Liver (tissue), 9 donors: ENCODE measurements around the gene COMMD7. TPM values are rescaled to one million over a fixed set of nuclear protein-coding genes. Genes with fewer than 3 reads are reported as not detected.

Experiments used
- DNase-seq: peaks from one replicate; pipeline ENCODE4 v3.0.0-alpha.2; 2017; ENCODE audit warnings: low spot score
- H3K27ac ChIP-seq, 2 donors: one replicate each; pipeline ENCODE4 v1.7.0; 2013; ENCODE audit warnings: inconsistent platforms in 2 of 2, low read length in 2 of 2, control low read depth in 1 of 2, low read depth in 1 of 2, mild to moderate bottlenecking in 1 of 2
- H3K27me3 ChIP-seq, 4 donors: one replicate each; pipeline versions ENCODE4 v1.6.1 to v1.7.0; 2013; ENCODE audit warnings: low read length in 3 of 4, inconsistent platforms in 1 of 4, mild to moderate bottlenecking in 1 of 4, moderate library complexity in 1 of 4; ENCODE audit not compliant: control insufficient read depth in 4 of 4, insufficient read depth in 4 of 4
- H3K36me3 ChIP-seq, 4 donors: one replicate each; pipeline versions ENCODE4 v1.6.1 to v1.7.0; 2013; ENCODE audit warnings: low read length in 3 of 4, mild to moderate bottlenecking in 3 of 4, low read depth in 1 of 4, moderate library complexity in 1 of 4; ENCODE audit not compliant: control insufficient read depth in 4 of 4, insufficient read depth in 3 of 4
- H3K4me1 ChIP-seq, 4 donors: one replicate each; pipeline versions ENCODE4 v1.6.1 to v1.7.0; 2013; ENCODE audit warnings: low read length in 3 of 4, mild to moderate bottlenecking in 3 of 4, moderate library complexity in 1 of 4; ENCODE audit not compliant: control insufficient read depth in 4 of 4, insufficient read depth in 4 of 4
- H3K4me3 ChIP-seq, 3 donors: one replicate each; pipeline versions ENCODE4 v1.6.1 to v1.7.0; 2013; ENCODE audit warnings: low read length in 3 of 3, control low read depth in 1 of 3, low read depth in 1 of 3, mild to moderate bottlenecking in 1 of 3
- H3K9ac ChIP-seq, 2 donors: one replicate each; pipeline ENCODE4 v1.7.0; 2013; ENCODE audit warnings: low read length in 2 of 2, mild to moderate bottlenecking in 2 of 2, moderate library complexity in 2 of 2, control low read depth in 1 of 2, low read depth in 1 of 2
- H3K9me3 ChIP-seq, 4 donors: one replicate each; pipeline versions ENCODE4 v1.6.1 to v1.7.0; 2013; ENCODE audit warnings: low read length in 3 of 4; ENCODE audit not compliant: control insufficient read depth in 4 of 4
- EGR1 ChIP-seq, 2 donors: IDR thresholded peaks; 2 replicates each; pipeline ENCODE4 v1.6.1; 2016 to 2018; ENCODE audit warnings: antibody characterized with exemption in 2 of 2, low read depth in 2 of 2
- FOXA1 ChIP-seq: IDR thresholded peaks from 2 replicates; pipeline ENCODE4 v1.6.1; 2016; ENCODE audit warnings: antibody characterized with exemption
- GABPA ChIP-seq, 2 donors: IDR thresholded peaks in 1 of 2; conservative IDR thresholded peaks in 1 of 2; 2 replicates each; pipeline ENCODE4 v1.6.1; 2016; ENCODE audit warnings: antibody characterized with exemption in 2 of 2, mild to moderate bottlenecking in 1 of 2, moderate library complexity in 1 of 2
- HNF4A ChIP-seq, 2 donors: conservative IDR thresholded peaks; 2 replicates each; pipeline ENCODE4 v1.6.1; 2016; ENCODE audit warnings: antibody characterized with exemption in 2 of 2, mild to moderate bottlenecking in 2 of 2
- HNF4G ChIP-seq: IDR thresholded peaks from 2 replicates; pipeline ENCODE4 v1.6.1; 2016; ENCODE audit warnings: antibody characterized with exemption
- RAD21 ChIP-seq, 2 donors: IDR thresholded peaks; 2 replicates each; pipeline ENCODE4 v1.6.1; 2016; ENCODE audit warnings: antibody characterized with exemption in 2 of 2, mild to moderate bottlenecking in 2 of 2
- RXRA ChIP-seq, 2 donors: IDR thresholded peaks; 2 replicates each; pipeline ENCODE4 v1.6.1; 2017 to 2018; ENCODE audit warnings: antibody characterized with exemption in 2 of 2, mild to moderate bottlenecking in 1 of 2
- SP1 ChIP-seq: IDR thresholded peaks from 2 replicates; pipeline ENCODE4 v1.6.1; 2018; ENCODE audit warnings: antibody characterized with exemption, mild to moderate bottlenecking
- TAF1 ChIP-seq: conservative IDR thresholded peaks from 2 replicates; pipeline ENCODE4 v1.6.1; 2016; ENCODE audit warnings: antibody characterized with exemption, mild to moderate bottlenecking
- YY1 ChIP-seq: IDR thresholded peaks from 2 replicates; pipeline ENCODE4 v1.6.1; 2016; ENCODE audit warnings: antibody characterized with exemption, mild to moderate bottlenecking
- WGBS: extraction: QIAGEN DNeasy Blood & Tissue Kit; methylation state at CpG from one replicate; pipeline ENCODE4 v1.1.7; 2013; 5-methylcytosine and 5-hydroxymethylcytosine counted together
- polyA plus RNA-seq, 2 donors: library from polyadenylated mRNA; stranded (reverse) in 1 of 2; unstranded in 1 of 2; fragments of 200-250 nt in 1 of 2; fragments of >200 nt in 1 of 2; fragmentation: Nextera tagmentation in 1 of 2; extraction: Ambion mirVana in 1 of 2; gene quantifications; one replicate each; pipeline versions ENCODE4 v1.2.1 to v1.2.3, GENCODE V29; 2013 to 2015
- total RNA-seq, 2 donors: library from RNA; depleted of rRNA; stranded (reverse); fragments of >200 nt; gene quantifications; one replicate each; pipeline ENCODE4 v1.2.3, GENCODE V29; 2014
- TF ChIP-seq, protein P1 (sequence below): IDR thresholded peaks from 2 replicates; pipeline ENCODE4 v1.6.1; 2016; ENCODE audit warnings: antibody characterized with exemption
- TF ChIP-seq, protein P2 (sequence below): fragments of 150-350 bp; IDR thresholded peaks from 2 replicates; pipeline ENCODE4 v1.5.1; 2017; ENCODE audit warnings: improper control_type of control experiment, low read depth, low read length; ENCODE audit not compliant: missing input control
- TF ChIP-seq, protein P3 (sequence below): IDR thresholded peaks from 2 replicates; pipeline ENCODE4 v1.6.1; 2016; ENCODE audit warnings: antibody characterized with exemption
- TF ChIP-seq, protein P4 (sequence below): IDR thresholded peaks from 2 replicates; pipeline ENCODE4 v1.6.1; 2016; ENCODE audit warnings: antibody characterized with exemption
- TF ChIP-seq, protein P5 (sequence below): IDR thresholded peaks from 2 replicates; pipeline ENCODE4 v1.6.1; 2016; ENCODE audit warnings: antibody characterized with exemption, mild to moderate bottlenecking
- donor health status: healthy.
- donor health status: healthy.
- donor health status: healthy.
- donor health status: healthy.
- donor health status: healthy.

The COMMD7 gene
- total and polyA plus RNA-seq, 4 donors: 8.3 to 42.7 (median 15.5) TPM

DNA sequence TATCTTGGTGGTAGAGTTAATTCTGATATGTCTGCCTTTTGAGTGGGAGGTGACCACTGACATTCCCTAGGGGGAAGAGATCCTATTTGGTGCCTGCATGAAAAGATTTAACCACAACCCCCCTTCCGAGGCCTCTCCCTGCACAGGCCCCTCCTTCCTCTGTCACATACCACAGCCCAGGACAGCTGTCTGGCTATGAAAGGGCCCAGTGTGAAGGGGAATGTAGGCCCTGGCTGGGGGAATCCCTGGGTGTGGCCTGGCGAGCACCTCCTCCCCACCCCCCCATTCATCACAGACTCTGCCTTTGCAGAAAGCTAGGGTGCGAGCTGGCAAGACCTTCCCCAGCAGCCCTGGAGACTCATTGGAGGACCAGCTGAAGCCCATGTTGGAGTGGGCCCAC lies 49.0 kb upstream of the COMMD7 start:
- no peaks in the 10 kb centered on the region for H3K9me3 ChIP-seq
- H3K9ac ChIP-seq: no peak overlapping the region
- H3K27me3 ChIP-seq: no peaks in the 10 kb centered on the region
- 85% methylated on average over 3 of the region's 3 CpGs for WGBS
- H3K36me3 ChIP-seq: peaks cover 0 to 3% (median 0%) of the 10 kb centered on the region in 4 donors
- TF ChIP-seq, protein P1, sequence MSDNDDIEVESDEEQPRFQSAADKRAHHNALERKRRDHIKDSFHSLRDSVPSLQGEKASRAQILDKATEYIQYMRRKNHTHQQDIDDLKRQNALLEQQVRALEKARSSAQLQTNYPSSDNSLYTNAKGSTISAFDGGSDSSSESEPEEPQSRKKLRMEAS: no peak
- TF ChIP-seq EGR1 (IDR thresholded peaks at IDR 0.05; ENCODE audit: low read depth in 2 of 2): no peak
- TF ChIP-seq, protein P2, sequence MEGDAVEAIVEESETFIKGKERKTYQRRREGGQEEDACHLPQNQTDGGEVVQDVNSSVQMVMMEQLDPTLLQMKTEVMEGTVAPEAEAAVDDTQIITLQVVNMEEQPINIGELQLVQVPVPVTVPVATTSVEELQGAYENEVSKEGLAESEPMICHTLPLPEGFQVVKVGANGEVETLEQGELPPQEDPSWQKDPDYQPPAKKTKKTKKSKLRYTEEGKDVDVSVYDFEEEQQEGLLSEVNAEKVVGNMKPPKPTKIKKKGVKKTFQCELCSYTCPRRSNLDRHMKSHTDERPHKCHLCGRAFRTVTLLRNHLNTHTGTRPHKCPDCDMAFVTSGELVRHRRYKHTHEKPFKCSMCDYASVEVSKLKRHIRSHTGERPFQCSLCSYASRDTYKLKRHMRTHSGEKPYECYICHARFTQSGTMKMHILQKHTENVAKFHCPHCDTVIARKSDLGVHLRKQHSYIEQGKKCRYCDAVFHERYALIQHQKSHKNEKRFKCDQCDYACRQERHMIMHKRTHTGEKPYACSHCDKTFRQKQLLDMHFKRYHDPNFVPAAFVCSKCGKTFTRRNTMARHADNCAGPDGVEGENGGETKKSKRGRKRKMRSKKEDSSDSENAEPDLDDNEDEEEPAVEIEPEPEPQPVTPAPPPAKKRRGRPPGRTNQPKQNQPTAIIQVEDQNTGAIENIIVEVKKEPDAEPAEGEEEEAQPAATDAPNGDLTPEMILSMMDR: no peak
- no peak for TF ChIP-seq YY1
- TF ChIP-seq RAD21 (IDR thresholded peaks at IDR 0.05): no peak
- no peak for TF ChIP-seq GABPA (IDR thresholded peaks at IDR 0.05 in 1 of 2, conservative IDR thresholded peaks at IDR 0.05 in 1 of 2)
- no peak for TF ChIP-seq HNF4G
- TF ChIP-seq TAF1: no peak
- TF ChIP-seq RXRA (IDR thresholded peaks at IDR 0.05): no peak
- TF ChIP-seq HNF4A (conservative IDR thresholded peaks at IDR 0.05): no peak
- DNase-seq: no peak
- H3K27ac ChIP-seq: no peak overlapping the region
- H3K4me3 ChIP-seq: no peak overlapping the region
- H3K4me1 ChIP-seq: no peaks in the 10 kb centered on the region

DNA sequence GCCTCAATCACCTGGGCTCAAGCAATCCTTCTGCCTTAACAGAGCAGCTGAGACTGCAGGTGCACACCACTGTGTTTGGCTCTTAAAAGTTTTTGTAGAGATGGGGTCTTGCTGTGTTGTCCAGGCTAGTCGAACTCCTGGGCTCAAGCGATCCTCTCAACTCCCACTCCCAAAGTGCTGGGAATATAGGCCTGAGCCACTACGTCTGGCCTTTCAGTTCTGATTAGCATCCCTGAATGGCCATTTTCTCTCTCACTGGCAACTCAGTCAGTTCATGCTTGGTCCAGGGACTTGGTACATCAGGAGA lies 47.4 kb upstream of the COMMD7 start:
- no peaks in the 10 kb centered on the region for H3K9me3 ChIP-seq
- no peak for DNase-seq
- H3K4me3 ChIP-seq: no peak overlapping the region
- 93% methylated on average over 3 of the region's 3 CpGs for WGBS
- TF ChIP-seq, protein P3, sequence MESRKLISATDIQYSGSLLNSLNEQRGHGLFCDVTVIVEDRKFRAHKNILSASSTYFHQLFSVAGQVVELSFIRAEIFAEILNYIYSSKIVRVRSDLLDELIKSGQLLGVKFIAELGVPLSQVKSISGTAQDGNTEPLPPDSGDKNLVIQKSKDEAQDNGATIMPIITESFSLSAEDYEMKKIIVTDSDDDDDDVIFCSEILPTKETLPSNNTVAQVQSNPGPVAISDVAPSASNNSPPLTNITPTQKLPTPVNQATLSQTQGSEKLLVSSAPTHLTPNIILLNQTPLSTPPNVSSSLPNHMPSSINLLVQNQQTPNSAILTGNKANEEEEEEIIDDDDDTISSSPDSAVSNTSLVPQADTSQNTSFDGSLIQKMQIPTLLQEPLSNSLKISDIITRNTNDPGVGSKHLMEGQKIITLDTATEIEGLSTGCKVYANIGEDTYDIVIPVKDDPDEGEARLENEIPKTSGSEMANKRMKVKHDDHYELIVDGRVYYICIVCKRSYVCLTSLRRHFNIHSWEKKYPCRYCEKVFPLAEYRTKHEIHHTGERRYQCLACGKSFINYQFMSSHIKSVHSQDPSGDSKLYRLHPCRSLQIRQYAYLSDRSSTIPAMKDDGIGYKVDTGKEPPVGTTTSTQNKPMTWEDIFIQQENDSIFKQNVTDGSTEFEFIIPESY: no peak
- TF ChIP-seq RAD21 (IDR thresholded peaks at IDR 0.05): no peak
- TF ChIP-seq, protein P4, sequence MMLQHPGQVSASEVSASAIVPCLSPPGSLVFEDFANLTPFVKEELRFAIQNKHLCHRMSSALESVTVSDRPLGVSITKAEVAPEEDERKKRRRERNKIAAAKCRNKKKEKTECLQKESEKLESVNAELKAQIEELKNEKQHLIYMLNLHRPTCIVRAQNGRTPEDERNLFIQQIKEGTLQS: no peak
- TF ChIP-seq HNF4G: no peak
- TF ChIP-seq, protein P5, sequence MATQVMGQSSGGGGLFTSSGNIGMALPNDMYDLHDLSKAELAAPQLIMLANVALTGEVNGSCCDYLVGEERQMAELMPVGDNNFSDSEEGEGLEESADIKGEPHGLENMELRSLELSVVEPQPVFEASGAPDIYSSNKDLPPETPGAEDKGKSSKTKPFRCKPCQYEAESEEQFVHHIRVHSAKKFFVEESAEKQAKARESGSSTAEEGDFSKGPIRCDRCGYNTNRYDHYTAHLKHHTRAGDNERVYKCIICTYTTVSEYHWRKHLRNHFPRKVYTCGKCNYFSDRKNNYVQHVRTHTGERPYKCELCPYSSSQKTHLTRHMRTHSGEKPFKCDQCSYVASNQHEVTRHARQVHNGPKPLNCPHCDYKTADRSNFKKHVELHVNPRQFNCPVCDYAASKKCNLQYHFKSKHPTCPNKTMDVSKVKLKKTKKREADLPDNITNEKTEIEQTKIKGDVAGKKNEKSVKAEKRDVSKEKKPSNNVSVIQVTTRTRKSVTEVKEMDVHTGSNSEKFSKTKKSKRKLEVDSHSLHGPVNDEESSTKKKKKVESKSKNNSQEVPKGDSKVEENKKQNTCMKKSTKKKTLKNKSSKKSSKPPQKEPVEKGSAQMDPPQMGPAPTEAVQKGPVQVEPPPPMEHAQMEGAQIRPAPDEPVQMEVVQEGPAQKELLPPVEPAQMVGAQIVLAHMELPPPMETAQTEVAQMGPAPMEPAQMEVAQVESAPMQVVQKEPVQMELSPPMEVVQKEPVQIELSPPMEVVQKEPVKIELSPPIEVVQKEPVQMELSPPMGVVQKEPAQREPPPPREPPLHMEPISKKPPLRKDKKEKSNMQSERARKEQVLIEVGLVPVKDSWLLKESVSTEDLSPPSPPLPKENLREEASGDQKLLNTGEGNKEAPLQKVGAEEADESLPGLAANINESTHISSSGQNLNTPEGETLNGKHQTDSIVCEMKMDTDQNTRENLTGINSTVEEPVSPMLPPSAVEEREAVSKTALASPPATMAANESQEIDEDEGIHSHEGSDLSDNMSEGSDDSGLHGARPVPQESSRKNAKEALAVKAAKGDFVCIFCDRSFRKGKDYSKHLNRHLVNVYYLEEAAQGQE: no peak
- TF ChIP-seq HNF4A (conservative IDR thresholded peaks at IDR 0.05): no peak
- TF ChIP-seq, protein P1: no peak
- no peak for TF ChIP-seq FOXA1
- TF ChIP-seq TAF1: no peak
- TF ChIP-seq EGR1 (IDR thresholded peaks at IDR 0.05; ENCODE audit: low read depth in 2 of 2): no peak
- no peak for TF ChIP-seq SP1
- no peaks in the 10 kb centered on the region for H3K36me3 ChIP-seq
- no peaks in the 10 kb centered on the region for H3K27me3 ChIP-seq
- no peak overlapping the region for H3K9ac ChIP-seq
- H3K4me1 ChIP-seq: no peaks in the 10 kb centered on the region
- no peak overlapping the region for H3K27ac ChIP-seq
